Measurements from ENCODE around the gene CREBBP. TPM values are rescaled to one million over a fixed set of nuclear protein-coding genes. Genes with fewer than 3 reads are reported as not detected.

CREBBP gene
- total and polyA plus RNA-seq, 2 experiments from 2014 or later, result 36.9 to 54.8 TPM

- TF ChIP-seq JUNB (IDR thresholded peaks at IDR 0.05; ENCODE audit: unreplicated experiment) (no peak), ETS1 (IDR thresholded peaks at IDR 0.05) (no peak), ZNF462 (CRISPR knock-in tag; IDR thresholded peaks at IDR 0.05) (no peak), EZH2phosphoT487 (IDR thresholded peaks at IDR 0.05; ENCODE audit: unreplicated experiment) (no peak), EZH2 (IDR thresholded peaks at IDR 0.05; ENCODE audit: low read depth, unreplicated experiment) (no peak), ZNF331 (CRISPR knock-in tag; IDR thresholded peaks at IDR 0.05; ENCODE audit: low read depth) (no peak), CREB1 (CRISPR knock-in tag; IDR thresholded peaks at IDR 0.05; ENCODE audit: low read depth) (no peak), STAT1 (IDR thresholded peaks at IDR 0.05; ENCODE audit: unreplicated experiment) (no peak), POLR2AphosphoS5 (IDR thresholded peaks at IDR 0.05; ENCODE audit: low read depth) (no peak), CTCF (conservative IDR thresholded peaks at IDR 0.05; ENCODE audit: low read depth in 2 of 2) (no peak), NANOG (IDR thresholded peaks at IDR 0.05; ENCODE audit: borderline replicate concordance) (no peak), REST (IDR thresholded peaks at IDR 0.05; ENCODE audit: unreplicated experiment) (no peak)
- peaks cover 25% of the 10 kb centered on the region for H3K4me1 Mint-ChIP-seq
- peak overlapping the region; percentile 100 for H3K4me2 ChIP-seq
- no peaks in the 10 kb centered on the region for H3K9me3 Mint-ChIP-seq
- no peaks in the 10 kb centered on the region for H3K36me3 ChIP-seq (ENCODE audit: insufficient read depth)
- H3K9me2 ChIP-seq (ENCODE audit: insufficient read depth), result no peaks in the 10 kb centered on the region
- 0 out of 2 replicates have a peak, but pooled peaks cover 7% of the 10 kb centered on the region for H3F3A ChIP-seq (replicated peaks; ENCODE audit: low read depth)
- peaks cover 23% of the 10 kb centered on the region for H4K20me1 ChIP-seq (replicated peaks; ENCODE audit: insufficient read depth)
- H3K27me3 ChIP-seq (ENCODE audit: insufficient read depth), result no peaks in the 10 kb centered on the region
- peak overlapping the region; percentile 96 for H3K4me3 Mint-ChIP-seq
- peaks cover 25% of the 10 kb centered on the region for H3K36me3 Mint-ChIP-seq (ENCODE audit: low read depth)
- H3K27me3 Mint-ChIP-seq (ENCODE audit: insufficient read depth, low read depth, poor library complexity), result peaks cover 17% of the 10 kb centered on the region
- no peak overlapping the region for H3K27ac ChIP-seq (ENCODE audit: low read depth)
- H3K27ac Mint-ChIP-seq, result peak overlapping the region; percentile 89; the same call in 1 of the 2 replicates
- no peak for DNase-seq (ENCODE audit: low spot score)
- no peak for ATAC-seq
- peak overlapping the region; percentile 95 for H3K4me3 ChIP-seq
- peaks cover 20% of the 10 kb centered on the region for H3K4me1 ChIP-seq (ENCODE audit: insufficient read depth)
- H3K79me2 ChIP-seq (replicated peaks; ENCODE audit: insufficient read depth), result peaks cover 41% of the 10 kb centered on the region
- peak overlapping the region; percentile 98 for H2AFZ ChIP-seq
Observed at GRCh38 chr16:3718019-3718391, 162.5 kb downstream of the CREBBP start.
